ENCODE results near the gene HAPLN2.

Gene HAPLN2

DNA sequence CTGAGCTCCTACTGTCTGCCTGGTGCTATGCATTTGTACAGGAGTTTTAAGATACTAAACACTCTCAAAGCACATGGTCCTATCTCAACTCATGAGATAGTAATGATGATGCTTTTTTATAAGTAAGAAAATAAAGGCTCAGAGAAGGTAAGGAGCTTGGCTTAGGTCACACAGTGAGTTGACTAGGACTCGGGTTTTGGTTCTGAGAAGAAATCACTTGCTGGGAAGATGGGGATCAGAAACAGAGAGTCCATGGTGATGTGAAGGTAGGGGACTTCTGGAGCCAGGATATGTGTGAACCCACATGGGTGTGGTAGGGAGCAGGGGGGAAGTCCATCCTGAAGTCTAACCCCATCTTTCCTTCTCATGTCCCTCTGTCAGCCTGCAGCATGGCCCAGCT lies 26.5 kb downstream of the HAPLN2 start:
- Histone ChIP-seq H3K9me3 (ENCODE audit: severe bottlenecking) (no peaks in the 10 kb centered on the region), H3K27ac (ENCODE audit: poor library complexity, severe bottlenecking) (no peak overlapping the region), H3K4me1 (ENCODE audit: insufficient read depth, poor library complexity, severe bottlenecking) (no peaks in the 10 kb centered on the region), H3K27me3 (ENCODE audit: insufficient read depth, poor library complexity, severe bottlenecking) (peaks cover 74% of the 10 kb centered on the region), H3K36me3 (ENCODE audit: low read depth) (no peaks in the 10 kb centered on the region), H3K4me3 (ENCODE audit: severe bottlenecking) (no peak overlapping the region)
- TF ChIP-seq, protein P1, sequence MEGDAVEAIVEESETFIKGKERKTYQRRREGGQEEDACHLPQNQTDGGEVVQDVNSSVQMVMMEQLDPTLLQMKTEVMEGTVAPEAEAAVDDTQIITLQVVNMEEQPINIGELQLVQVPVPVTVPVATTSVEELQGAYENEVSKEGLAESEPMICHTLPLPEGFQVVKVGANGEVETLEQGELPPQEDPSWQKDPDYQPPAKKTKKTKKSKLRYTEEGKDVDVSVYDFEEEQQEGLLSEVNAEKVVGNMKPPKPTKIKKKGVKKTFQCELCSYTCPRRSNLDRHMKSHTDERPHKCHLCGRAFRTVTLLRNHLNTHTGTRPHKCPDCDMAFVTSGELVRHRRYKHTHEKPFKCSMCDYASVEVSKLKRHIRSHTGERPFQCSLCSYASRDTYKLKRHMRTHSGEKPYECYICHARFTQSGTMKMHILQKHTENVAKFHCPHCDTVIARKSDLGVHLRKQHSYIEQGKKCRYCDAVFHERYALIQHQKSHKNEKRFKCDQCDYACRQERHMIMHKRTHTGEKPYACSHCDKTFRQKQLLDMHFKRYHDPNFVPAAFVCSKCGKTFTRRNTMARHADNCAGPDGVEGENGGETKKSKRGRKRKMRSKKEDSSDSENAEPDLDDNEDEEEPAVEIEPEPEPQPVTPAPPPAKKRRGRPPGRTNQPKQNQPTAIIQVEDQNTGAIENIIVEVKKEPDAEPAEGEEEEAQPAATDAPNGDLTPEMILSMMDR (IDR thresholded peaks at IDR 0.05; ENCODE audit: poor library complexity, severe bottlenecking) = no peak
- ATAC-seq (ENCODE audit: low read depth) (no peak), DNase-seq (ENCODE audit: low spot score) (no peak)

DNA sequence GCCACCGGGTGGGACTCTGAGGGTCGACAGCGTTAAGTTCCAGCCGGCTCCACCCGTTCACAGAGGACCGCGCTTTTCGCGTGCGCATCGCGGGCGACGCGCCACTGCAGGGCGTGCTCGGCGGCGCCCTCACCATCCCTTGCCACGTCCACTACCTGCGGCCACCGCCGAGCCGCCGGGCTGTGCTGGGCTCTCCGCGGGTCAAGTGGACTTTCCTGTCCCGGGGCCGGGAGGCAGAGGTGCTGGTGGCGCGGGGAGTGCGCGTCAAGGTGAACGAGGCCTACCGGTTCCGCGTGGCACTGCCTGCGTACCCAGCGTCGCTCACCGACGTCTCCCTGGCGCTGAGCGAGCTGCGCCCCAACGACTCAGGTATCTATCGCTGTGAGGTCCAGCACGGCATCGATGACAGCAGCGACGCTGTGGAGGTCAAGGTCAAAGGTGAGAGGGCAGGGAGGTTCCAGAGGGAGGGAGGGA lies 27.6 kb downstream of the HAPLN2 start:
- H3K9me3 ChIP-seq (ENCODE audit: severe bottlenecking) = no peaks in the 10 kb centered on the region
- TF ChIP-seq, protein P1 (IDR thresholded peaks at IDR 0.05; ENCODE audit: poor library complexity, severe bottlenecking) = no peak
- no peak overlapping the region for H3K4me3 ChIP-seq (ENCODE audit: severe bottlenecking)
- H3K36me3 ChIP-seq (ENCODE audit: low read depth) = no peaks in the 10 kb centered on the region
- no peaks in the 10 kb centered on the region for H3K4me1 ChIP-seq (ENCODE audit: insufficient read depth, poor library complexity, severe bottlenecking)
- DNase-seq (ENCODE audit: low spot score) (no peak), ATAC-seq (ENCODE audit: low read depth) (no peak)
- peaks cover 63% of the 10 kb centered on the region for H3K27me3 ChIP-seq (ENCODE audit: insufficient read depth, poor library complexity, severe bottlenecking)
- H3K27ac ChIP-seq (ENCODE audit: poor library complexity, severe bottlenecking) = no peak overlapping the region

DNA sequence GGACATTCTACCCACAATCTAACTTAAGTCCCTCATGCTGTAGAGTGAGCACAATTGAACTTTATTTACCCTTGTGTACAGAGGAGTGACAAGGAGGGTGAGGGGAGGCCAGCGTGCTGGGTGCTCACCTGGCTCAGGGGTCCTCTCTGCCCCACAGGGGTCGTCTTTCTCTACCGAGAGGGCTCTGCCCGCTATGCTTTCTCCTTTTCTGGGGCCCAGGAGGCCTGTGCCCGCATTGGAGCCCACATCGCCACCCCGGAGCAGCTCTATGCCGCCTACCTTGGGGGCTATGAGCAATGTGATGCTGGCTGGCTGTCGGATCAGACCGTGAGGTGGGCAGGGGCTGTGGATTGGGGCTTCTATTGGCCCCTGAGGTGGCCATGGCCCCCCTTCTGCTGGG lies 28.1 kb downstream of the HAPLN2 start:
- Histone ChIP-seq H3K4me3 (ENCODE audit: severe bottlenecking) (no peak overlapping the region), H3K27ac (ENCODE audit: poor library complexity, severe bottlenecking) (no peak overlapping the region), H3K4me1 (ENCODE audit: insufficient read depth, poor library complexity, severe bottlenecking) (no peaks in the 10 kb centered on the region), H3K36me3 (ENCODE audit: low read depth) (no peaks in the 10 kb centered on the region), H3K27me3 (ENCODE audit: insufficient read depth, poor library complexity, severe bottlenecking) (peaks cover 59% of the 10 kb centered on the region), H3K9me3 (ENCODE audit: severe bottlenecking) (no peaks in the 10 kb centered on the region)
- no peak for ATAC-seq (ENCODE audit: low read depth)
- DNase-seq (ENCODE audit: low spot score) = no peak
- TF ChIP-seq, protein P1 (IDR thresholded peaks at IDR 0.05; ENCODE audit: poor library complexity, severe bottlenecking) = no peak

DNA sequence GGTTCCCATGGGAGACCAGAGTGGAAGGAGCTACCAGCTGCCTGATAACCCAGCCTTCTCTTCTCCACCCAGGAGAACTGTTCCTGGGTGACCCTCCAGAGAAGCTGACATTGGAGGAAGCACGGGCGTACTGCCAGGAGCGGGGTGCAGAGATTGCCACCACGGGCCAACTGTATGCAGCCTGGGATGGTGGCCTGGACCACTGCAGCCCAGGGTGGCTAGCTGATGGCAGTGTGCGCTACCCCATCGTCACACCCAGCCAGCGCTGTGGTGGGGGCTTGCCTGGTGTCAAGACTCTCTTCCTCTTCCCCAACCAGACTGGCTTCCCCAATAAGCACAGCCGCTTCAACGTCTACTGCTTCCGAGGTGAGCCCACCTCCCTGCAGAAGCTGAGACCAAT lies 29.3 kb downstream of the HAPLN2 start:
- H3K27ac ChIP-seq (ENCODE audit: poor library complexity, severe bottlenecking) = no peak overlapping the region
- DNase-seq (ENCODE audit: low spot score) (no peak), ATAC-seq (ENCODE audit: low read depth) (no peak)
- H3K9me3 ChIP-seq (ENCODE audit: severe bottlenecking) = no peaks in the 10 kb centered on the region
- no peaks in the 10 kb centered on the region for H3K36me3 ChIP-seq (ENCODE audit: low read depth)
- peaks cover 47% of the 10 kb centered on the region for H3K27me3 ChIP-seq (ENCODE audit: insufficient read depth, poor library complexity, severe bottlenecking)
- no peak overlapping the region for H3K4me3 ChIP-seq (ENCODE audit: severe bottlenecking)
- H3K4me1 ChIP-seq (ENCODE audit: insufficient read depth, poor library complexity, severe bottlenecking) = no peaks in the 10 kb centered on the region
- TF ChIP-seq, protein P1 (IDR thresholded peaks at IDR 0.05; ENCODE audit: poor library complexity, severe bottlenecking) = no peak

DNA sequence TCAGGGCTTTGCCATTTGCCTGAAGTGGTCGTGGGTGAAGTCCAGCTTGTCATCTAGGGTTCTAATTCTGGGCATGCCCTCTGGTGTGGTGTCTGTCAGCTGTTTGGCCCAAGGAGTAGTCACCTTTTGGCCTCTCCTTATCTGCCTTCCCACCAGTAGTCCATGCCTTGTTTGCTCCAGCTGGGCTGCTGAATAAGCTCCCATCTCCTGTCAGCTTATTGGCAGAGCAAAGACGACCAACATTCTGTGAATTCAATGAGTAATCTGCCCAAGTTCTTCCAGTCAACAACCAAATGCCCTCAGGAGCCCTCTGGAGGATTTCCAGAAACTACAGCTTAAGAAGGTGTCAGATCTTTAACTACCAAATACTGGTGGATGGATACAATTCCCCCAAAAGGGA lies 29.7 kb downstream of the HAPLN2 start:
- Histone ChIP-seq H3K27ac (ENCODE audit: poor library complexity, severe bottlenecking) (no peak overlapping the region), H3K4me3 (ENCODE audit: severe bottlenecking) (no peak overlapping the region), H3K4me1 (ENCODE audit: insufficient read depth, poor library complexity, severe bottlenecking) (no peaks in the 10 kb centered on the region), H3K9me3 (ENCODE audit: severe bottlenecking) (no peaks in the 10 kb centered on the region), H3K27me3 (ENCODE audit: insufficient read depth, poor library complexity, severe bottlenecking) (peaks cover 43% of the 10 kb centered on the region), H3K36me3 (ENCODE audit: low read depth) (no peaks in the 10 kb centered on the region)
- no peak for DNase-seq (ENCODE audit: low spot score)
- peak; percentile 21; the same call in 2 of the 3 replicates for ATAC-seq (ENCODE audit: low read depth)
- TF ChIP-seq, protein P1 (IDR thresholded peaks at IDR 0.05; ENCODE audit: poor library complexity, severe bottlenecking) = no peak
